HG02870 (cell line): ENCODE results near the gene PBLD.
"Not testable (repeated sequence)": the region's sequence is repeated elsewhere in the genome, so short reads cannot be mapped to it uniquely, and the experiment has no call there.

Experiments
- ATAC-seq: cut with Tn5 transposase; IDR thresholded peaks from one replicate; pipeline ENCODE4 v1.9.1; 2021; ENCODE audit warnings: mild to moderate bottlenecking, moderate library complexity; ENCODE audit not compliant: unreplicated experiment

The PBLD gene

GRCh38 chr10:68331455-68332258, 1.1 kb downstream of the PBLD start, which contains the start of gene HNRNPH3:
TSS of gene HNRNPH3 (plus strand) at chr10:68332064. CDS start at chr10:68337222, 5,158 bp downstream.
- peak; percentile 74 for ATAC-seq

DNA sequence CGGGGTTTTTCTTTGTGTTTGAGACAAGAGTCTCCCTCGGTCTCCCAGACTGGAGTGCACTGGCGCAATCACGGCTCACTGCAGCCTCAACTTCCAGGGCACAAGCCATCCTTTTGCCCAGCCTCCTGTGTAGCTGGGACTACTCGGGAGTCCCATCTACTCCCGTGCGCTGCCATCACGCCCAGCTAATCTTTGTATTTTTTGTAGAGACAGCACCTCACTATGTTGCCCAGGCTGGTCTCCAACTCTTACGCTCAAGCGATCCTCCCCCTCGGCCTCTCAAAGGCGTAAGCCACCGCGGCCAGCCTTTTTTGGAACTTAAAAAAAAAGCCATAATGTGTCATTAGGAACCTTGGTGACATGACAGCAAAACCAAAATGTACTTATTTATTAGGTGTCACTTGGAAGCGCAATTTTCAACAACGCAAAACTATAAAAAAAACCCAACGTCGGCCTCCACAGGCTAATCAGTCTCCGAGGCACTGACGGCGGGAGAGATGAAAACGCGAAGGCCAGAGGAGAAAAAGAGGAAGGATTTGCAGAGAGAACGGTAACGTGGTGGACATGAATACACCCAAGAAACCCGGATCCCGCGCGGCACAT, 1.8 kb downstream of the PBLD start:
- no peak for ATAC-seq

DNA sequence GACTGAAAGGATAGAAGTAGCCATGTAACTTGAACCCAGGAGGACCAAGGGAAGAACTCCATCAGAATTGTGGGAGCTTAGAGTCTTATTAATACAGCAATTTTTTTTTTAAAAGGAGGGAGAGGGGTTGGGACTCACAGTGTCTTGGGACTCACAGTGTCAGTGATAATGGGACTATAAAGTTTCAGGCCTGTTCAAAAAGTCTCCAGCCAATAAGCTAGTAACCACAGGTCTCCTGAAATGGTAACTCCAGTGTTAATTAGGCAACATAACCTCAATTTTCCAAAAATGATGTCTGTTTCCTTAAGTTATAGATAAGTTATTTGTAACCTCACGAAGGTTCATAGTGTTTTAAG, 3.2 kb downstream of the PBLD start:
- ATAC-seq, result no peak

DNA sequence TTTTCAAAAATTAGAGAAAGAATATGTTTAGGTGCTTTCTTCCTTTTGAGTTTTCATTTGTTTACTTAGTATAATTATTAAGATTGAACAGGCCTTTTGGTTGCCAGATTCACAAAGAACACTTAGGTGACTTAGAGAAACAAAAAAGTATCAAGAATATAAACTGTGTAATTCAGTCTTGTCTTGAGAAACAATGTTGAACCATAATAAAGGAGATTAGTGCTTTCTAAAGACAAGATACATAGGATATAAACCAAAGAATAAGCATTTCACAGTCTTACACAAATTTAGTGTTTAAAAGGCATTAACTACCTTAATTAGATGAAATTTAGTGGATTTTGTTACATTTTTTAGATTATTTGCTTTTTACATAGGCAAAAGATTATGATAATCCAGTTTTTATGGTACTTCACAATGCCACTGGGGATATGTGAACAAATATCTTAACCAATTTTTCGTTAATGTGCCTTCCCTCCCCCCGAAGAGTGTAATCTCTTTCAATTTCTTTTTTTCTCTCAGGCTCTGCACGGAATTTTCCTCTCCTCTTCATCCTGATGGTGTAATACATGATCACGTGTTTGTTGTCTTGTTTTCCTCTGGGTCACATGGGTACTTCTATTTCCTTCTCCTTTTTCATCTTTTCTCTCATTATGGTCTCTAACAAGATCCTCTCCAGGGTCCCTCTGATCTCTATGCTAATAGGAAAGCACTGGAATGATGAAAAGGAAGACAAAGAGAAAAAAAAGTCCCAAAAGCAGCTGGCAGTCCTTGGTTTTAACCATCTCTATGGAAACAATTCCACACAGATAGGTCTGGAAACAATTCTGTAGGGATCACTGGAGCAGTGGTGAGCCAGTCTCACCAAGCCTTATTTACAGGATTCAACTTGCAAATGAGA, 4.6 kb downstream of the PBLD start:
- no peak for ATAC-seq

DNA sequence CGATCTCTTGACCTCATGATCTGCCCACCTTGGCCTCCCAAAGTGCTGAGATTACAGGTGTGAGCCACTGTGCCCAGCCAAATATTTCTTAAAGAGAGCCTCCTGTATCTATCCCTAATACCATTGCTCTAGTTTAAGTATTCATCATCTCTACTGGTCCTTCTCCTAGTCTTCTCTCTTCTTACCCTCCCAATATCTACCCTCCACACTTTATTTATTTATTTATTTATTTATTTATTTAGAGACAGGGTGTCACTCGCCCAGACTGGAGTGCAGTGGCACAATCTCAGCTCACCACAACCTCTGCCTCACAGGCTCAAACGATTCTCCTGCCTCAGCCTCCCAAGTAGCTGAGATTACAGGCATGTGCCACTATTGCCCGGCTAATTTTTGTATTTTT, 8.3 kb downstream of the PBLD start:
- not testable (repeated sequence) for ATAC-seq

DNA sequence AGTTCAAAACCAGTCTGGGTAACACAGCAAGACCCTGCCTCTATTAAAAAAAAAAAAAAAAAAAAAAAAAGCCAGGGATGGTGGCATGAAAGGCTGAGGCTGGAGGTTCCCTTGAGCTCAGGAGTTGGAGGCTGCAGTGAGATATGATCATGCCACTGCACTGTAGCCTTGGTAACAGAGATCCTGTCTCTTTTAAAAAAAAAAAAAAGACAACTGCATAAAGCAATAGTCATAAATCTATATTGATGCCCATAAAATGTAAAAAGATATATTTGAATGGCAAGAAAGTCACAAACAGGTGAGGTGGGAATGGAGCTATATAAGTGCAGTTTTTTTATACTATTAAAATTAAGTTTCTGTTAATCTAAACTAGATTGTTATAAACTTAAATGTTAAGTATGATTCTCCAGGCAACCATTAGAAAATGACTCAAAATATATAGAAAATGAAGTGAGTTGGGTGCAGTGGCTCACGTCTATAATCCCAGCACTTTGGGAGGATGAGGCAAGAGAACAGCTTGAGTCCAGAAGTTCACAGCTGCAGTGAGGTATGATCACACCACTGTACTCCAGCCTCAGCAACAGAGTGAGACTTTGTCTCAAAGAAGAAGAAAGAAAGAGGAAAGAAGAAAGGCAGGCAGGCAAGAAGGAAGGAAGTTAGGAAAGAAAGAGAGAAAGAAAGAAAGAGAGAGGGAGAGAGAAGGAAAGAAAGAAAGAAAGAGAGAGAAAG, 14.2 kb downstream of the PBLD start:
- no peak for ATAC-seq

GRCh38 chr10:68315582-68315981, 17.1 kb downstream of the PBLD start:
- ATAC-seq, result no peak

GRCh38 chr10:68314930-68315329, 17.8 kb downstream of the PBLD start:
- ATAC-seq, result not testable (repeated sequence)

DNA sequence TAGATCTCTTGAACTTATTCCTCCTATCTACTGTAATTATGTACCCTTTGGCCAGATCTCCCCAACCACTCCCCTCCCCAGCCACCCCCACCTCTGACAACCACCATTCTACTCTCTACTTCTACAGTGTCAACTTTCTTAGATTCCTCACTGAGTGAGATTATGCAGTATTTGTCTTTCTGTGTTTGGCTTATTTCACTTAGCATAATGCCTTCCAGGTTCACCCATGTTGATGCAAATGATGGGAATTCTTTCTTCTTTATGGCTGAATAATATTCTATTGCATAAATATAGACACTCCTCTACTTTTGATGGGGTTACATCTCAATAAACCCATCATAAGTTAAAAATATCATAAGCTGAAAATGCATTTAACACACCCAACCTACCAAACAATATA, 22.2 kb downstream of the PBLD start:
- ATAC-seq, result no peak

DNA sequence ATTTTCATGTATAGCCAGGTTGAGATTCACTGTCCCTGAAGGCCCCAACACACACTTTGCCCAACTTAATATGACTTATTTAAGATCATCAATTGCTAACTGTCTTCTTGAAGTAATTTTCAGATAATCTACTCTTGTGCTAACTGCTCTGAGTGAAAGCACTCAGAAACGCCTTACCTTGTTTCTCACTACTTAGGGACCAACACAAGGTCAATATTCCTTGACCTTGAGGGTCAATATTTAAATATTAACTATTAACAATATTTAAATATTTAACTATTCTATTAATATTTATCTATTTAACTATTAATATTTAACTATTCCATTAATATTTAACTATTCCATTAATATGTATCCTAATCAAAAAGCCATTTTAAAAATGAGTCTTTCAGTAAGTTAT, 26.9 kb downstream of the PBLD start:
- no peak for ATAC-seq

GRCh38 chr10:68303849-68304412, 28.8 kb downstream of the PBLD start:
- ATAC-seq, result no peak

DNA sequence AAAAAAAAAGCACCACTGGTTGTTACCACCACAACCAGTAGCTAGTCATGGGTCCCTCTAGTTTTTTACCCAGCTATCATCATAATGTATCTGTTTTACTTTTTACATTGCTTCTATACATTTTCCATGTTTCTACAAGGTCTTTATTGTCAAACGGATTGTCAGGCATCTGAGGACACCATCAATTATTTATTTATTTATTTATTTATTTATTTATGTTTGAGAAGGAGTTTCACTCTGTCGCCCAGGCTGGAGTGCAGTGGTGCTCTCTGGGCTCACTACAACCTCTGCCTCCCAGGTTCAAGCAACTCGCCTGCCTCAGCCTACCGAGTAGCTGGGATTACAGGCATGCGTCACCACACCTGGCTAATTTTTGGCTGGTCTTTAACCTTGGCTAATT, 29.9 kb downstream of the PBLD start:
- no peak for ATAC-seq

DNA sequence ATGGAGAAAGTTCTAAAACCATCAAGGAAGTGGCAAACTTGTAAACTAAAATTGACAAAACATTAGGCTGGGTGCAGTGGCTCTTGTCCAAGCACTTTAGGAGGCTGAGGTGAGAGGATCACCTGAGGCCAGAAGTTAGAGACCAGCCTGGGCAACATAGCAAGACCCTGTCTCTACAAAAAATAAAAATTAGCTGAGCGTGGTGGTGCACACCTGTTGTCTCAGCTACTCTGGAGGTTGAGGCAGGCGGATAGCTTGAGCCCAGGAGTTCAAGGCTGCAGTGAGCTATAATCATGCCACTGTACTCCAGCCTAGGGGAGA, 30.3 kb downstream of the PBLD start:
- no peak for ATAC-seq

DNA sequence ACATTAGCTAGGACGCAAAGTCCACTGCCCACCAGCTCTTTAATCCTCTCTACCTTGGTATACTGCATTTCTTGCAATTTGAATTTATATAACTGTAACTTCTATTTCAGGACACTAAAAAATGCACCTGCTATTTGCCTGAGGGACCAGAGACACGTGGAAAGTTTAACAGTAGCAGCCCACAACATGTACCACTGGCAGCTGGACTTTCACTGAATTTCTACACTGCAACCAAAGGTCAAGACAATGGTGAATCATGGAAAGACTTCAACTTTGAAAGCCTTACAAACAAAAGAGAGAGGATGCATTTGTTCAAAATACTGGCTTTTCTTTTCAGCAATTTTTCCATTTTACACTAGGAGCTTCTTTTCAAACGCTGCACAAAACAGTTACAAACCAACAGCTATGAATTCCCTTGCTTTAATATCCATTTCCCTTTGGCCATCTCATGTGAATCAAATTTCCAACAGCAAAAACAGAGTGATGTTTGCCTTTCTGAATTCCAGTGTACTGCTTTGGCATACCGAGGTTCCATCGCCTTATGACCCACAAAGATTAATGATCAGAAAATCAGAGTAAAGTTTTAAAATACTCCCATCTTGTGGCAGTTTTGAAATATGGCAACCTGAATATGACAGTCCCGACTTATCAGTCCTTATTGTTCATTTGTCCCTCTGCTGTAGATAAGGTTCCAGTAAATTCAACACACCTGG, 30.8 kb downstream of the PBLD start:
- ATAC-seq, result peak; percentile 37

- no peak for ATAC-seq
Observed at GRCh38 chr10:68301301-68301700, 31.4 kb downstream of the PBLD start.

DNA sequence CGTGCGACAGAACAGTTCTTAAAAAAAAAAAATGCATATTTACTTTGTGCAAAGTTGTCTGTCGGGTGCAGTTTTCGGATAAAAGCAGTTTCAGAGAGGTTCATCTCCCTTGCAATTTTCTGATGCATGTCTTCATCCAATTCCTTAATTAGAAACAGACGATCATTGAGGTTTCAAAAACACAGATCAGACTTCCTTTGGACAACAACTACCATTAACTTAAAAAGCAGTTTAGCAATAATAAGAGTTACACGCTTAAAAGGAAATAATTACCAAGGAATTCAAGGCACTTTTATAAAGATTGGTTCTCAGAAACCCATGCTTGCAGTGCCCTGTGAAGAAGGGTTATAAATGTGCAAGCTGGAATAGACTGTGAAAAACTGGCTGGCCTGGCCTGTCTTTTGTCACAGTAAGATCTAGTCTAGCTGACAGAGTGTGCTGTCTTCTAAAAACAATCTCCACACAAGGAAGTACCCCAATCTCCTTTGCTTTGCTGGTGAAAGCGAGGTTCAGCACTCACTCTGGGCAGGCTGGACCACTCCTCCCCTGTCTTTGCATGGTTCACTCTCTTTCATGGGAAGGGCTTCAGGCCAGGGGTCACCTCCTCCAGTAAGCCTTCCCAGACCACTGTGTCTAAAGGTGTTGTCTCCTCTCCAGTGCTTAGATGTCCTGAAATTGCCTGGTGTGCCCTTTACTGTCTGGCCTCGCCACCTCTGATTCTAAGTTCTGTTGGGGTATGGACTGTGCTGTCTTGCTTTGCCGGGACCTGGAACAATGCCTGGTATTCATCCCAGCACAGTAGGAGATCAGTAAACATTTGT, 35.7 kb downstream of the PBLD start:
- no peak for ATAC-seq

DNA sequence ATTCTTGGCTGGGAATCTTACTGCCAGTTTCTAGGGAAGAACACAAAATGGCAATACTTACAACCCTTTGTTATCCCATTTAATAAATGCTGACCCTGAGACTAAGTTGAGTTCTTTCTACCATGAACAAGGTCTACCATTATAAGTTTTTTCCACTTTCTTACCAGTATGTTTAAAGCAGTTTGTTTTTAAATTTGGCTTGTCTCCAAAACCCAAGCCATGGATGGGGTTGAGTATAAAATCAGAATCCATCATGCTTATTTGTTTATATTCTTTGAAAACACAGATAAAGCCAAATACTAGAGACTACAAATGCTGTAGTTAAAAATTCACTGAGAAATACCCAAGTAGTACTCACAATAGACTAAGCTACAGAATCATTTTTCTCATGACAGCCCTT, 42.0 kb downstream of the PBLD start:
- ATAC-seq, result no peak

DNA sequence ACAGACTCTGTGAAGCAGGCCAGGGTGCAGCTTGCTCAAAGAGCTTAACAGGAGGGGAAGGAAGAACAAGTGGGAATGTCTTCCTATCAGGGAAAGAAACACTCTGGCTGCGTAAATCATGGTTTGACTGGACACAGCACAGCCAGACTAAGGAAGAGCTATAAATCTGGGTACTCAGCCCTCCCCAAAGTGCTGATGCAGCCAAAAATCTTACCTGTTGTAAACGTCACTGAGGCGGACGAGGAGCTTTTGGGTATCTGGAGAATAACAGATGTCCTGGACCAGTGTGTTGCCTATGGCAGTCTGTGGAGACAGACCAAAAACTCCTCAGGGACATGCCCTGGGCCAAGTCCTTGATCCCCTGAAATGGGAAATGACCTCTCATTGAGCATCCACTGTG, 44.0 kb downstream of the PBLD start:
- ATAC-seq, result no peak
